Stimulated activated CD8-positive, alpha-beta memory T cell treated with anti-CD3 and anti-CD28 coated beads, Interleukin-2, amount 100 ng/mL, for 1 hour (primary cell): Measurements from ENCODE around the gene CLSTN2.

Experiments used
- DNase-seq, 2 donors: peaks; one replicate each; pipeline ENCODE4 v3.0.0-alpha.2; 2020; ENCODE audit warnings: low read depth in 2 of 2

Gene CLSTN2

GRCh38 chr3:140595295-140595694 lies 660.3 kb downstream of the CLSTN2 start:
- no peak for DNase-seq

GRCh38 chr3:140597364-140597763 lies 662.4 kb downstream of the CLSTN2 start:
- no peak for DNase-seq

- no peak for DNase-seq
Measured at GRCh38 chr3:140597792-140598191, 662.8 kb downstream of the CLSTN2 start.

GRCh38 chr3:140599009-140599408 lies 664.0 kb downstream of the CLSTN2 start:
- no peak for DNase-seq

- no peak for DNase-seq
Measured at GRCh38 chr3:140599496-140599895, 664.5 kb downstream of the CLSTN2 start.

GRCh38 chr3:140601881-140602280 lies 666.9 kb downstream of the CLSTN2 start:
- no peak for DNase-seq

- no peak for DNase-seq
Measured at GRCh38 chr3:140602781-140603180, 667.8 kb downstream of the CLSTN2 start.

GRCh38 chr3:140603766-140604165 lies 668.8 kb downstream of the CLSTN2 start:
- DNase-seq: no peak

- DNase-seq: no peak
Measured at GRCh38 chr3:140610544-140610943, 675.6 kb downstream of the CLSTN2 start.

GRCh38 chr3:140614001-140614400 lies 679.0 kb downstream of the CLSTN2 start:
- no peak for DNase-seq

GRCh38 chr3:140617135-140617534 lies 682.1 kb downstream of the CLSTN2 start:
- DNase-seq: no peak

GRCh38 chr3:140626856-140627255 lies 691.9 kb downstream of the CLSTN2 start:
- no peak for DNase-seq
